Pancreas (tissue), 10 donors: Measurements from ENCODE around the gene SWAP70. TPM values are rescaled to one million over a fixed set of nuclear protein-coding genes. Genes with fewer than 3 reads are reported as not detected.
A peak's percentile ranks its signal among the peaks of the same experiment; 100 is the strongest.
"Not testable (repeated sequence)": the region's sequence is repeated elsewhere in the genome, so short reads cannot be mapped to it uniquely, and the experiment has no call there.

Source experiments
- ATAC-seq, 4 donors: fragments of 200-7000 bp; cut with Tn5 transposase; one replicate each; pipeline versions ENCODE4 v1.8.0 to v1.9.1; 2020; ENCODE audit warnings: mild to moderate bottlenecking in 4 of 4, moderate library complexity in 4 of 4
- DNase-seq, 6 donors: peaks; one replicate each; pipeline ENCODE4 v3.0.0-alpha.2; 2020
- FAIRE-seq: peaks from 2 replicates; lab custom pipeline; 2012; peaks lifted over from hg19 to GRCh38; lab: Jason Lieb, UNC
- H3K27ac ChIP-seq, 4 donors: fragments of 200-600 bp; sonication (generic); 1 replicate in 3 of 4; 2 replicates in 1 of 4; pipeline versions ENCODE4 v1.5.0 to v1.8.0; 2020
- H3K27me3 ChIP-seq, 4 donors: fragments of 200-600 bp; one replicate each; pipeline ENCODE4 v1.8.0; 2021
- H3K36me3 ChIP-seq, 3 donors: fragments of 200-600 bp; sonication (generic) in 1 of 3; one replicate each; pipeline versions ENCODE4 v1.5.0 to v1.8.0; 2020 to 2021
- H3K4me1 ChIP-seq, 3 donors: fragments of 200-600 bp; one replicate each; pipeline ENCODE4 v1.8.0; 2021
- H3K4me3 ChIP-seq, 4 donors: fragments of 200-600 bp; sonication (generic) in 2 of 4; one replicate each; pipeline versions ENCODE4 v1.5.0 to v1.8.0; 2020 to 2021
- H3K9me3 ChIP-seq, 4 donors: fragments of 200-600 bp; one replicate each; pipeline ENCODE4 v1.8.0; 2021
- WGBS, 2 donors: extraction: QIAGEN DNeasy Blood & Tissue Kit; methylation state at CpG; one replicate each; pipeline ENCODE4 v1.1.7; 2013; 5-methylcytosine and 5-hydroxymethylcytosine counted together
- intact Hi-C, 3 donors: fragments of 100-400 bp; cut with DNase I; formaldehyde crosslinking; loops; one replicate each; pipeline versions ENCODE4 v1.11.1 to v1.14.2; 2022
- polyA plus RNA-seq, 2 donors: library from polyadenylated mRNA; stranded (reverse); fragments of 200-250 nt; gene quantifications; one replicate each; pipeline ENCODE4 v1.2.3, GENCODE V29; 2013
- total RNA-seq, 6 donors: library from RNA; stranded (reverse); fragmentation: NEBNext Ultra II Directional in 4 of 6; extraction: Animal tissue kit (Norgen Biotek cat#: 25700) in 4 of 6; gene quantifications; one replicate each; pipeline versions ENCODE4 v1.2.1 to v1.2.4, GENCODE V29; 2021 to 2023
- TF ChIP-seq, protein P1 (sequence below), 4 donors: fragments of 200-600 bp; sonication (generic) in 3 of 4; IDR thresholded peaks; one replicate each; pipeline versions ENCODE4 v1.5.0 to v1.8.0; 2021; ENCODE audit warnings: antibody characterized with exemption in 4 of 4
- donor health status: healthy with polysubstance abuse.
- donor health status: DM: no; HTN: no; CAD: no; lungs with moderate emphysema.
- donor health status: DM: no; HTN: no; CAD: no.
- donor health status: control.
- donor health status: control.
- donor health status: Bipolar disorder and iron deficiency.
- donor health status: DM: yes; HTN: yes; CAD: no.
- donor health status: DM: no; HTN: no; CAD: no.
- donor health status: DM: no; HTN: no; CAD: no.
- donor health status: DM: yes; HTN: yes; CAD: no.

SWAP70 gene
- total and polyA plus RNA-seq, 8 donors = 4.8 to 22.3 (median 10.3) TPM

DNA sequence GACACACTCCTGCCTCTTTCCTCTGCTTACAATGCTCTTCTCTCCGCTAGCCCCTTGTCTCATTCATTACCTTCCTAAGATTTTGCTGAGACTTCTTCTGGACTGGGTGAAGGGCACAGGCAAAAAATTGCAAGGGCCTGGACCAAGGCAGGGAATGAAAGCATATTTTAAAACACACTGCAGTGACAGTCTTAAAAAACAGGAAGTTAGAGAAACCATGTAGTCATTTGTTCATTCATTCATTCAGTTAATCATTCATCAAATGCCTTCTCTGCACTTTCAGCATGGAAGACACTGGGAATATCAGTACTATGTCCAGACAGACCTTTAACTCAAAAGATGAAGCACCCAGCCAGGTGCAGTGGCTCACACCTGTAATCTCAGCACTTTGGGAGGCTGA, 44.9 kb upstream of the SWAP70 start:
- no peak for ATAC-seq
- TF ChIP-seq, protein P1, sequence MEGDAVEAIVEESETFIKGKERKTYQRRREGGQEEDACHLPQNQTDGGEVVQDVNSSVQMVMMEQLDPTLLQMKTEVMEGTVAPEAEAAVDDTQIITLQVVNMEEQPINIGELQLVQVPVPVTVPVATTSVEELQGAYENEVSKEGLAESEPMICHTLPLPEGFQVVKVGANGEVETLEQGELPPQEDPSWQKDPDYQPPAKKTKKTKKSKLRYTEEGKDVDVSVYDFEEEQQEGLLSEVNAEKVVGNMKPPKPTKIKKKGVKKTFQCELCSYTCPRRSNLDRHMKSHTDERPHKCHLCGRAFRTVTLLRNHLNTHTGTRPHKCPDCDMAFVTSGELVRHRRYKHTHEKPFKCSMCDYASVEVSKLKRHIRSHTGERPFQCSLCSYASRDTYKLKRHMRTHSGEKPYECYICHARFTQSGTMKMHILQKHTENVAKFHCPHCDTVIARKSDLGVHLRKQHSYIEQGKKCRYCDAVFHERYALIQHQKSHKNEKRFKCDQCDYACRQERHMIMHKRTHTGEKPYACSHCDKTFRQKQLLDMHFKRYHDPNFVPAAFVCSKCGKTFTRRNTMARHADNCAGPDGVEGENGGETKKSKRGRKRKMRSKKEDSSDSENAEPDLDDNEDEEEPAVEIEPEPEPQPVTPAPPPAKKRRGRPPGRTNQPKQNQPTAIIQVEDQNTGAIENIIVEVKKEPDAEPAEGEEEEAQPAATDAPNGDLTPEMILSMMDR (IDR thresholded peaks at IDR 0.05) = no peak
- intact Hi-C loops = no loop called here
- no peak for DNase-seq
- H3K27ac ChIP-seq = no peak overlapping the region
- H3K36me3 ChIP-seq = no peaks in the 10 kb centered on the region
- H3K9me3 ChIP-seq = no peaks in the 10 kb centered on the region
- no peak overlapping the region for H3K4me3 ChIP-seq
- no peak for FAIRE-seq
- H3K4me1 ChIP-seq = peaks cover 0 to 9% (median 5%) of the 10 kb centered on the region in 3 donors
- no peaks in the 10 kb centered on the region for H3K27me3 ChIP-seq
- 87 to 93% methylated on average over 1 of the region's 1 CpG for WGBS, 2 donors

DNA sequence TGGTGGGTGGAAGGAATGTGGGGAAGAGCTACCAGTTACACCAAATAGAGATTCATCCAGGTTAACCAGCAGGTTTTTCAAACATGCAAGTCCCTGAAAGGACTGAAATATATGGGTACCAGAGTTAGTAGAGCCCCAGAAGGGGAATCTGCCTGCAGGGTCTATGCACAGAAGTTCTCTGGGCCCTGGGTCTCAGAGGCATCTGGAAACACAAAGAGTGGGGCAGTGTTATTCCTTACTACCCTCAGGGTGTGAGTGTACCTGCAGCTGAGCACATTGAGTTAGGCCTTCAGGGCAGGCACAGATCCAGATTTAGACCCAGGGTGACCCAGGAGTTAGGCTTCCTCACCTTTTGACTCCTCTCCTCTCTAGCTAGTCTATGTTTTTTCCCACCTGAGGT, 43.9 kb upstream of the SWAP70 start:
- DNase-seq (no peak), FAIRE-seq (no peak)
- TF ChIP-seq, protein P1 (IDR thresholded peaks at IDR 0.05) = no peak

DNA sequence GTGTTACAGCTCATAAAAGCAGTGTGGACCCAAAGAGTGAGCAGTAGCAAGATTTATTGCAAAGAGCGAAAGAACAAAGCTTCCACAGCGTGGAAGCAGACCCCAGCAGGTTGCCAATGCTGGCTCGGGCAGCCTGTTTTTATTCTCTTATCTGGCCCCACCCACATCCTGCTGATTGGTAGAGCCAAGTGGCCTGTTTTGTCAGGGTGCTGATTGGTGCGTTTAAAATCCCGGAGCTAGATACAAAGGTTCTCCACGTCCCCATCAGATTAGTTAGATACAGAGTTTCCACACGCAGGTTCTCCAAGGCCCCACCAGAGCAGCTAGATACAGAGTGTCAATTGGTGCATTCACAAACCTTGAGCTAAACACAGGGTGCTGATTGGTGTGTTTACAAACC, 41.5 kb upstream of the SWAP70 start:
- ATAC-seq, H3K9me3 ChIP-seq, DNase-seq, H3K27ac ChIP-seq, H3K36me3 ChIP-seq, FAIRE-seq, H3K4me3 ChIP-seq, H3K27me3 ChIP-seq, H3K4me1 ChIP-seq: not testable (repeated sequence)
- 67 to 69% methylated on average over 7 of the region's 7 CpGs for WGBS, 2 donors
- intact Hi-C loops = loop anchor here in 1 of 3 donors (5.0 kb wide), 1 partner anchor 510 kb away; no protein-coding TSS in a partner anchor

More for the DNA sequence above, 43.9 kb upstream of the SWAP70 start:
- H3K4me1 ChIP-seq = peaks cover 0 to 3% (median 0%) of the 10 kb centered on the region in 3 donors
- no peak overlapping the region for H3K4me3 ChIP-seq
- intact Hi-C loops = loop anchor here in 1 of 3 donors (5.0 kb wide), 1 partner anchor 512 kb away; no protein-coding TSS in a partner anchor
- ATAC-seq = no peak
- no peaks in the 10 kb centered on the region for H3K9me3 ChIP-seq
- no peaks in the 10 kb centered on the region for H3K36me3 ChIP-seq
- no peak overlapping the region for H3K27ac ChIP-seq
- no peaks in the 10 kb centered on the region for H3K27me3 ChIP-seq

DNA sequence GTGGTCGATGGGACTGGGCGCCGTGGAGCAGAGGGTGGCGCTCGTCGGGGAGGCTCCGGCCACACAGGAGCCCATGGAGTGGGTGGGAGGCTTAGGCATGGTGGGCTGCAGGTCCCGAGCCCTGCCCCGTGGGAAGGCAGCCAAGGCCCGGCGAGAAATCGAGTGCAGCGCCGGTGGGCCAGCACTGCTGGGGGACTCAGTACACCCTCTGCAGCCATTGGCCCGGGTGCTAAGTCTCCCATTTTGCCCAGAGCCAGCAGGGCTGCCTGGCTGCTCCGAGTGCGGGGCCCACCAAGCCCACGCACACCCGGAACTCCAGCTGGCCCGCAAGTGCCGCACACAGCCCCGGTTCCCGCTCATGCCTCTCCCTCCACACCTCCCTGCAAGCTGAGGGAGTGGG, 40.8 kb upstream of the SWAP70 start:
- H3K4me3 ChIP-seq, H3K9me3 ChIP-seq, FAIRE-seq, H3K27me3 ChIP-seq, ATAC-seq, H3K36me3 ChIP-seq, H3K4me1 ChIP-seq, H3K27ac ChIP-seq: not testable (repeated sequence)
- intact Hi-C loops = loop anchor here in 1 of 3 donors (5.0 kb wide), 1 partner anchor 509 kb away; no protein-coding TSS in a partner anchor
- WGBS, 2 donors = 94 to 96% methylated on average over 23 of the region's 23 CpGs
- DNase-seq = peak in 1 of 6 donors; percentile 48

DNA sequence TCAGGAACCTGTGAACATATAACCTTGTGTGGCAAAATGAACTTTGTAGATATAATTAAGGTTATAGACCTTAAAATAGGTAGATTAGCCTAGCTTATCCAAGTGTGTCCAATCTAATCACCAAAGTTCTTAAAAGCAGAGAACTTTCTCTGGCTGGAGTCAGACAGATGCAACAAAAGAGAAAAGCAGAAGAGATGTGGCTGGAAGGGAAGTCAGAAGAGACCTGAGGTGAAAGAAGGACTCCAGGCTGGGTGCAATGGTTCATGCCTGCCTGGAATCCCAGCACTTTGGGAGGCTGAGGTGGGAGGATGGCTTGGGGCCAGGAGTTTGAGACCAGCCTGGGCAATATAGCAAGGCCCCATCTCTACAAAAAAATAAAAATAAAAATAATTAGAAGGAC, 39.4 kb upstream of the SWAP70 start:
- intact Hi-C loops = loop anchor here in 1 of 3 donors (5.0 kb wide), 1 partner anchor 508 kb away; no protein-coding TSS in a partner anchor
- ATAC-seq = no peak
- Histone ChIP-seq H3K4me1 (no peaks in the 10 kb centered on the region), H3K9me3 (no peaks in the 10 kb centered on the region), H3K36me3 (no peaks in the 10 kb centered on the region), H3K4me3 (no peak overlapping the region), H3K27me3 (no peaks in the 10 kb centered on the region), H3K27ac (no peak overlapping the region)
- DNase-seq = no peak
- FAIRE-seq = no peak
- TF ChIP-seq, protein P1 (IDR thresholded peaks at IDR 0.05) = no peak

DNA sequence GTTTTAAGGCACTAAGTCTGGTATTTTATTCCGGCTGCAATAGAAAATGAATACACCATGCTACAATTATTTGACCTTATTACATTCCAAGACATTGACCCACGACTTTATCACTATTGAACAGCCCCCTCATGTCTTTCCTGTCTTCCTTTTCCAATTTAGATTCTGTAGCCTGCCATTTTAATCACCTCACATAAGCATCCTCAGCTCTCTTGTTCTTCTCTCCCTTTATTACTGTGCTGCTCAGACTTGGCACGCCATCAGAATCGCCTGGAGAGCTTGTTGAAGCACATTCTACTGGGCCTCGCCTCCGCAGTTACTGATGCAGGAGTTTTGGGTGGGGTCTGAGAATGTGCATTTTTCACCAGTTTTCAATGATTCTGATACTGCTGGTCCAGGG, 38.7 kb upstream of the SWAP70 start:
- no peak overlapping the region for H3K4me3 ChIP-seq
- H3K27ac ChIP-seq = no peak overlapping the region
- no peaks in the 10 kb centered on the region for H3K9me3 ChIP-seq
- FAIRE-seq = no peak
- no peaks in the 10 kb centered on the region for H3K36me3 ChIP-seq
- DNase-seq = no peak
- H3K27me3 ChIP-seq = no peaks in the 10 kb centered on the region
- intact Hi-C loops = no loop called here
- H3K4me1 ChIP-seq = no peaks in the 10 kb centered on the region
- TF ChIP-seq, protein P1 (IDR thresholded peaks at IDR 0.05) = no peak
- 65 to 90% methylated on average over 6 of the region's 6 CpGs for WGBS, 2 donors
- ATAC-seq = no peak
